ENCODE results near the gene NEURL1. TPM values are rescaled to one million over a fixed set of nuclear protein-coding genes. Genes with fewer than 3 reads are reported as not detected.

The NEURL1 gene
- total and polyA plus RNA-seq, 2 donors, result 1.6 to 3.0 TPM

DNA sequence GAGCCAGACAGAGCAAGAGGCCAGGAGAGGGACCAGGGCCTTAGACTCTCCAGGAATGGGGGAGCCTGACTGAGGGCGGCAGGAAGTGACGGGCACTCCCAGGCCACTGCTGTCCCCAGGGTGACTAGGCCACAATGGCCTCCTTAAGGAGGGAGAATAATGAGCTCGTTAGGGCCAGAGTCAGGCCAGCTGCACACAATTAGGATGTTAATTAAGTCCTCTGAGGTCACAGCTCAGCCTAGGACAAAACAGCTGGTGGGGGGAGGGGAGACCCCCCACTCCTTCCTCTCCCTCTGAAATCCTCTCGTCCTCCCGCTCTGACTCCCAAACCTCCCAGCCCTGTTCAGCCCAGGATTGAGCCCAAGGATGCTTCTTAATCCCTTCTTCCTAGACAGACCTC lies 143.0 kb downstream of the NEURL1 start:
- Histone ChIP-seq H3K4me3 (ENCODE audit: low read length in 2 of 2) (no peak overlapping the region), H3K9me3 (ENCODE audit: control insufficient read depth in 2 of 2, insufficient read depth in 1 of 2, low read length in 1 of 2) (no peaks in the 10 kb centered on the region), H3K27me3 (ENCODE audit: control insufficient read depth in 2 of 2, insufficient read depth in 1 of 2, low read length in 1 of 2) (no peaks in the 10 kb centered on the region), H3K27ac (ENCODE audit: low read depth in 1 of 2, low read length in 1 of 2) (no peak overlapping the region), H3K4me1 (ENCODE audit: control insufficient read depth in 2 of 2, insufficient read depth in 2 of 2, low read length in 2 of 2) (peaks cover 0 to 6% of the 10 kb centered on the region in 2 donors), H3K36me3 (ENCODE audit: control insufficient read depth in 2 of 2, insufficient read depth in 2 of 2, low read length in 1 of 2) (no peaks in the 10 kb centered on the region)
- no peak for DNase-seq (ENCODE audit: low read depth in 6 of 9, low spot score in 9 of 9)
- 94% methylated on average over 5 of the region's 5 CpGs for WGBS

GRCh38 chr10:103637011-103637410 lies 143.5 kb downstream of the NEURL1 start:
- 95% methylated on average over 10 of the region's 10 CpGs for WGBS
- Histone ChIP-seq H3K36me3 (ENCODE audit: control insufficient read depth in 2 of 2, insufficient read depth in 2 of 2, low read length in 1 of 2) (no peaks in the 10 kb centered on the region), H3K27ac (ENCODE audit: low read depth in 1 of 2, low read length in 1 of 2) (no peak overlapping the region), H3K27me3 (ENCODE audit: control insufficient read depth in 2 of 2, insufficient read depth in 1 of 2, low read length in 1 of 2) (no peaks in the 10 kb centered on the region), H3K9me3 (ENCODE audit: control insufficient read depth in 2 of 2, insufficient read depth in 1 of 2, low read length in 1 of 2) (no peaks in the 10 kb centered on the region), H3K4me1 (ENCODE audit: control insufficient read depth in 2 of 2, insufficient read depth in 2 of 2, low read length in 2 of 2) (peaks cover 0 to 6% of the 10 kb centered on the region in 2 donors), H3K4me3 (ENCODE audit: low read length in 2 of 2) (no peak overlapping the region)
- no peak for DNase-seq (ENCODE audit: low read depth in 6 of 9, low spot score in 9 of 9)

GRCh38 chr10:103637927-103638557 lies 144.5 kb downstream of the NEURL1 start:
- no peak for DNase-seq (ENCODE audit: low read depth in 6 of 9, low spot score in 9 of 9)
- no peak overlapping the region for H3K4me3 ChIP-seq (ENCODE audit: low read length in 2 of 2)
- no peaks in the 10 kb centered on the region for H3K9me3 ChIP-seq (ENCODE audit: control insufficient read depth in 2 of 2, insufficient read depth in 1 of 2, low read length in 1 of 2)
- 93% methylated on average over 19 of the region's 19 CpGs for WGBS
- peaks cover 0 to 6% of the 10 kb centered on the region in 2 donors for H3K4me1 ChIP-seq (ENCODE audit: control insufficient read depth in 2 of 2, insufficient read depth in 2 of 2, low read length in 2 of 2)
- H3K36me3 ChIP-seq (ENCODE audit: control insufficient read depth in 2 of 2, insufficient read depth in 2 of 2, low read length in 1 of 2), result no peaks in the 10 kb centered on the region
- no peak overlapping the region for H3K27ac ChIP-seq (ENCODE audit: low read depth in 1 of 2, low read length in 1 of 2)
- no peaks in the 10 kb centered on the region for H3K27me3 ChIP-seq (ENCODE audit: control insufficient read depth in 2 of 2, insufficient read depth in 1 of 2, low read length in 1 of 2)

GRCh38 chr10:103638948-103639347 lies 145.4 kb downstream of the NEURL1 start:
- Histone ChIP-seq H3K4me1 (ENCODE audit: control insufficient read depth in 2 of 2, insufficient read depth in 2 of 2, low read length in 2 of 2) (peaks cover 0 to 6% of the 10 kb centered on the region in 2 donors), H3K36me3 (ENCODE audit: control insufficient read depth in 2 of 2, insufficient read depth in 2 of 2, low read length in 1 of 2) (no peaks in the 10 kb centered on the region), H3K27me3 (ENCODE audit: control insufficient read depth in 2 of 2, insufficient read depth in 1 of 2, low read length in 1 of 2) (no peaks in the 10 kb centered on the region), H3K9me3 (ENCODE audit: control insufficient read depth in 2 of 2, insufficient read depth in 1 of 2, low read length in 1 of 2) (no peaks in the 10 kb centered on the region), H3K27ac (ENCODE audit: low read depth in 1 of 2, low read length in 1 of 2) (no peak overlapping the region), H3K4me3 (ENCODE audit: low read length in 2 of 2) (no peak overlapping the region)
- DNase-seq (ENCODE audit: low read depth in 6 of 9, low spot score in 9 of 9), result no peak
- 95% methylated on average over 8 of the region's 8 CpGs for WGBS

DNA sequence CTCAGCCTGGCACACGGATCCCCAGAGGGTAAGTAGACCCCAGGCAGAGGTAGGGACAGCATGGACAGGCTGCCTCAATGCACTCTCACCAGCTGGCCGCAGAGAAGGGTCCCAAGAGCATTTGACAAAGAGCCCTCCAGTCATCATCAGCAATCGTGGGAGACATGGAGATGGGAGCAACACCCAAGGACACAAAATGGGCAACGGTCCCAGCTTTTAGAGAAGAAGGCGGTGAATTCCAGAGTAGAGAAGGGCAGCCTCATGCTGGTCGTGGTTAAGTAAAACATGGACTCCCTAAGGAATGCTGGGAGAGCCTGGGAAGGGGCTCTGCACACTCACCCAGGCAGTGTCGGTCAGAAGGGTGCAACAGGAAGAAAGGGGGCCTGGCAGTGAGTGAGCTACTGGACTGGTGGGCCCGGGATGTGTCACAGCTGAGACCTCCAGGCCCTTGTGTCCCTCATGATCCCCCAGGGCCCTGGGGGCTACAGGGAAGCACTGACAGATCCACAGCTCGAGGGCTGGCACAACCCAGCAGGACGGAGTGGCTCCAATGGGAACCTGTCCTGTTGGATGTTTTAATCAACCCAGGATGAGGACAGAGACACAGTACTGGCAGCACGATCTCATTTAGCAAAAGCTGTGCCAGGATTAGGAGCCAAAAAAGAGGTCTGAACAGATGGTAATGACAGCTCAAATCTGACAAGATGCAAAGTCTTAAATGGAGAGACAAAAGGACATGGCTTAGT lies 147.1 kb downstream of the NEURL1 start:
- H3K9me3 ChIP-seq (ENCODE audit: control insufficient read depth in 2 of 2, insufficient read depth in 1 of 2, low read length in 1 of 2), result no peaks in the 10 kb centered on the region
- H3K4me1 ChIP-seq (ENCODE audit: control insufficient read depth in 2 of 2, insufficient read depth in 2 of 2, low read length in 2 of 2), result peaks cover 0 to 8% of the 10 kb centered on the region in 2 donors
- H3K27me3 ChIP-seq (ENCODE audit: control insufficient read depth in 2 of 2, insufficient read depth in 1 of 2, low read length in 1 of 2), result no peaks in the 10 kb centered on the region
- 92% methylated on average over 11 of the region's 11 CpGs for WGBS
- DNase-seq (ENCODE audit: low read depth in 6 of 9, low spot score in 9 of 9), result no peak
- no peak overlapping the region for H3K27ac ChIP-seq (ENCODE audit: low read depth in 1 of 2, low read length in 1 of 2)
- no peaks in the 10 kb centered on the region for H3K36me3 ChIP-seq (ENCODE audit: control insufficient read depth in 2 of 2, insufficient read depth in 2 of 2, low read length in 1 of 2)
- H3K4me3 ChIP-seq (ENCODE audit: low read length in 2 of 2), result no peak overlapping the region

- H3K9me3 ChIP-seq (ENCODE audit: control insufficient read depth in 2 of 2, insufficient read depth in 1 of 2, low read length in 1 of 2), result no peaks in the 10 kb centered on the region
- no peak overlapping the region for H3K27ac ChIP-seq (ENCODE audit: low read depth in 1 of 2, low read length in 1 of 2)
- no peaks in the 10 kb centered on the region for H3K36me3 ChIP-seq (ENCODE audit: control insufficient read depth in 2 of 2, insufficient read depth in 2 of 2, low read length in 1 of 2)
- 94% methylated on average over 4 of the region's 4 CpGs for WGBS
- no peaks in the 10 kb centered on the region for H3K27me3 ChIP-seq (ENCODE audit: control insufficient read depth in 2 of 2, insufficient read depth in 1 of 2, low read length in 1 of 2)
- peaks cover 0 to 9% of the 10 kb centered on the region in 2 donors for H3K4me1 ChIP-seq (ENCODE audit: control insufficient read depth in 2 of 2, insufficient read depth in 2 of 2, low read length in 2 of 2)
- no peak for DNase-seq (ENCODE audit: low read depth in 6 of 9, low spot score in 9 of 9)
- no peak overlapping the region for H3K4me3 ChIP-seq (ENCODE audit: low read length in 2 of 2)
These were observed 147.8 kb downstream of the NEURL1 start for GRCh38 chr10:103641326-103641725.

Other genes starting within 250 kb of the NEURL1 start
- 0.05 TPM for gene RPEL1, start 247.8 kb upstream of the NEURL1 start, total RNA-seq
- 0.02 TPM for gene RPEL1, start 247.8 kb upstream of the NEURL1 start, polyA plus RNA-seq
- gene INA, start 216.6 kb upstream of the NEURL1 start, total RNA-seq, result 0.94 TPM
- gene INA, start 216.6 kb upstream of the NEURL1 start, polyA plus RNA-seq, result 0.98 TPM
- 9.1 TPM for gene PCGF6, start 142.6 kb upstream of the NEURL1 start, total RNA-seq
- gene PCGF6, start 142.6 kb upstream of the NEURL1 start, polyA plus RNA-seq, result 12.6 TPM
- gene TAF5, start 125.7 kb upstream of the NEURL1 start, total RNA-seq, result 9.4 TPM
- gene TAF5, start 125.7 kb upstream of the NEURL1 start, polyA plus RNA-seq, result 5.1 TPM
- gene ATP5MK, start 97.2 kb upstream of the NEURL1 start, total RNA-seq, result 464 TPM
- 772 TPM for gene ATP5MK, start 97.2 kb upstream of the NEURL1 start, polyA plus RNA-seq
- 28.0 TPM for gene PDCD11, start 97.1 kb upstream of the NEURL1 start, total RNA-seq
- 20.4 TPM for gene PDCD11, start 97.1 kb upstream of the NEURL1 start, polyA plus RNA-seq
- gene CALHM2, start 41.3 kb upstream of the NEURL1 start, total RNA-seq, result 3.6 TPM
- gene CALHM2, start 41.3 kb upstream of the NEURL1 start, polyA plus RNA-seq, result 13.8 TPM
- 0.09 TPM for gene CALHM1, start 34.8 kb upstream of the NEURL1 start, total RNA-seq
- gene CALHM1, start 34.8 kb upstream of the NEURL1 start, polyA plus RNA-seq, result 0.05 TPM
- 0.09 TPM for gene CALHM3, start 14.5 kb upstream of the NEURL1 start, total RNA-seq
- gene CALHM3, start 14.5 kb upstream of the NEURL1 start, polyA plus RNA-seq, result 0.32 TPM